Activated T-helper 9 cell treated with anti-CD3 and anti-CD28 coated beads, Interleukin-2, amount 50 U/mL, for 16 hours (primary cell): Measurements from ENCODE around the gene PGAP6.

Experiments
- DNase-seq: peaks from one replicate; pipeline ENCODE4 v3.0.0-alpha.2; 2020; ENCODE audit warnings: low read depth

PGAP6 gene

GRCh38 chr16:330741-331140 is 51.0 kb downstream of the PGAP6 start:
- no peak for DNase-seq

- DNase-seq, result no peak
Measured at GRCh38 chr16:325375-326145, 56.2 kb downstream of the PGAP6 start.

GRCh38 chr16:324451-325334 is 57.1 kb downstream of the PGAP6 start:
- DNase-seq, result peak; percentile 52

- no peak for DNase-seq
Measured at GRCh38 chr16:324201-324450, 57.7 kb downstream of the PGAP6 start.

- no peak for DNase-seq
Measured at GRCh38 chr16:322476-323143, 59.2 kb downstream of the PGAP6 start.

- DNase-seq, result no peak
Measured at GRCh38 chr16:321532-321931, 60.2 kb downstream of the PGAP6 start.
